GM23248 (cell line): ENCODE data around the gene CCL25.

ENCODE experiments used
- EZH2 ChIP-seq: fragments of 200-600 bp; sonication (generic); IDR thresholded peaks from 2 replicates; pipeline ENCODE4 v1.6.1; 2018; ENCODE audit warnings: antibody characterized with exemption, mild to moderate bottlenecking; ENCODE audit not compliant: insufficient read depth, poor library complexity, severe bottlenecking
- EZH2phosphoT487 ChIP-seq: fragments of 200-600 bp; sonication (generic); IDR thresholded peaks from 2 replicates; pipeline ENCODE4 v1.6.1; 2018; ENCODE audit warnings: antibody characterized with exemption, moderate library complexity, mild to moderate bottlenecking, low read depth; ENCODE audit not compliant: insufficient read depth

DNA sequence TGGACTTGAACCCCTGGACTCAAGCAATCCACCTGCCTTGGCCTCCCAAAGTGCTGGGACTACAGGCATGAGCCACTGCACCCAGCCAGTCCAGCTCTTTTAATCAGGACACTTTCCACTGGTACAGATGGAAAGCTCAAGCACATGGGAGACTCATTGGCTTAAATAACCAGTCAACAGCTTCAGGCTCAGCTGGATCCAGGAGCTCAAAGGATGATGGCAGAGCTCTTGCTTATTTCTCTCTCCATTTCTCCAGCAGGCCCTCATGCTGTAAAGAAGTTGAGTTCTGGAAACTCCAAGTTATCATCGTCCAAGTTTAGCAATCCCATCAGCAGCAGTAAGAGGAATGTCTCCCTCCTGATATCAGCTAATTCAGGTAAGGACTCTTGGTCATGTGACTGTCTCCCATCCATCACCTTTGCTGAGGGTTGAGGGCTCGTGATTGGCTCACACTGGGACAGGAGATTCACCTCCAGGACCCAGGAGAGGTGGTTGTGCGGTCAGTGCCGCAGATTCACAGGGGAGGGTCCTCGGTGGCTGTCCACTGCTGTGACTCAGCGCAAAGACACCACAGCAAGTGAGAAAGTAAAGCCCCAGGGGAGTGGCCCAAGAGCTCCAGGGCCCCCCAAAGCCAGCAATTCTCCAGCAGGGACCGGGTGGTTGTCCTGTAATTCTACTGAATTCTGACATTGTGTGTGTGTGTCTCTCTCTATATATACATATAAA is 5.1 kb downstream of the CCL25 start:
- TF ChIP-seq EZH2: no peak
- no peak for TF ChIP-seq EZH2phosphoT487
